ENCODE data around the gene RPS15.

DNA sequence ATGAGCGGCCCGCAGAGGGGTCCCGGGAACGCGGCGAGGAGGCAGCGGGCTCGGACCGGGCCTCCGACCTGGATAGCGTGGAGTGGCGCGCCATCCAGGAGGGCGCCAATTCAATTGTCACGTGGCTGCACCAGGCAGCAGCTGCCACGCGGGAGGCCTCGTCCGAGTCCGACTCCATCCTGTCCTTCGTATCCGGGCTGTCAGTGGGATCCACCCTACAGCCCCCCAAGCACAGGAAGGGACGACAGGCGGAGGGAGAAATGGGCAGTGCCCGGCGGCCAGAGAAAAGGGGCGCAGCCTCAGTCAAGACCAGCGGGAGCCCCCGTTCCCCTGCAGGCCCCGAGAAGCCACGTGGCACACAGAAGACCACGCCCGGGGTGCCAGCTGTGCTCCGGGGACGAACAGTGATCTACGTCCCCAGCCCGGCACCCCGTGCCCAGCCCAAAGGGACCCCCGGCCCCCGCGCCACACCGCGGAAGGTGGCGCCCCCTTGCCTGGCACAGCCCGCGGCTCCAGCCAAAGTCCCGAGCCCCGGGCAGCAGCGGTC is 30.2 kb downstream of the RPS15 start:
- no peak for TF ChIP-seq POLR2A (IDR thresholded peaks at IDR 0.05)
- TF ChIP-seq, protein P1, sequence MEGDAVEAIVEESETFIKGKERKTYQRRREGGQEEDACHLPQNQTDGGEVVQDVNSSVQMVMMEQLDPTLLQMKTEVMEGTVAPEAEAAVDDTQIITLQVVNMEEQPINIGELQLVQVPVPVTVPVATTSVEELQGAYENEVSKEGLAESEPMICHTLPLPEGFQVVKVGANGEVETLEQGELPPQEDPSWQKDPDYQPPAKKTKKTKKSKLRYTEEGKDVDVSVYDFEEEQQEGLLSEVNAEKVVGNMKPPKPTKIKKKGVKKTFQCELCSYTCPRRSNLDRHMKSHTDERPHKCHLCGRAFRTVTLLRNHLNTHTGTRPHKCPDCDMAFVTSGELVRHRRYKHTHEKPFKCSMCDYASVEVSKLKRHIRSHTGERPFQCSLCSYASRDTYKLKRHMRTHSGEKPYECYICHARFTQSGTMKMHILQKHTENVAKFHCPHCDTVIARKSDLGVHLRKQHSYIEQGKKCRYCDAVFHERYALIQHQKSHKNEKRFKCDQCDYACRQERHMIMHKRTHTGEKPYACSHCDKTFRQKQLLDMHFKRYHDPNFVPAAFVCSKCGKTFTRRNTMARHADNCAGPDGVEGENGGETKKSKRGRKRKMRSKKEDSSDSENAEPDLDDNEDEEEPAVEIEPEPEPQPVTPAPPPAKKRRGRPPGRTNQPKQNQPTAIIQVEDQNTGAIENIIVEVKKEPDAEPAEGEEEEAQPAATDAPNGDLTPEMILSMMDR (IDR thresholded peaks at IDR 0.05) = no peak
